Activated CD8-positive, alpha-beta T cell treated with anti-CD3 and anti-CD28 coated beads for 36 hours (primary cell): ENCODE data around the gene TJP2. TPM values are rescaled to one million over a fixed set of nuclear protein-coding genes. Genes with fewer than 3 reads are reported as not detected.

Experiments
- ATAC-seq: fragments of 200-7000 bp; cut with Tn5 transposase; one replicate; pipeline ENCODE4 v1.10.0; 2021; ENCODE audit warnings: mild to moderate bottlenecking, moderate library complexity
- CTCF ChIA-PET: fragments of 350-600 bp; sonication (Branson Sonifier 250); formaldehyde crosslinking; loops from one replicate; lab custom pipeline; 2021; ENCODE audit warnings: antibody characterized with exemption; lab: Charles Lee
- POLR2A ChIA-PET: fragments of 350-600 bp; sonication (Branson Sonifier 250); formaldehyde crosslinking; loops from one replicate; lab custom pipeline; 2021; ENCODE audit warnings: antibody characterized with exemption; lab: Charles Lee
- DNase-seq: peaks from one replicate; pipeline ENCODE4 v3.0.0-alpha.2; 2020
- H3K27ac Mint-ChIP-seq: one replicate; pipeline ENCODE4 v1.8.0; 2021; ENCODE audit warnings: mild to moderate bottlenecking, mixed read lengths
- H3K27me3 Mint-ChIP-seq: one replicate; pipeline ENCODE4 v1.8.0; 2021; ENCODE audit warnings: mixed read lengths
- H3K36me3 Mint-ChIP-seq: one replicate; pipeline ENCODE4 v1.8.0; 2021; ENCODE audit warnings: low read depth, mixed read lengths
- H3K4me1 Mint-ChIP-seq: one replicate; pipeline ENCODE4 v1.8.0; 2021; ENCODE audit warnings: low read depth, mixed read lengths
- H3K4me3 Mint-ChIP-seq: one replicate; pipeline ENCODE4 v1.8.0; 2021; ENCODE audit warnings: mild to moderate bottlenecking, moderate library complexity, mixed read lengths
- H3K9me3 Mint-ChIP-seq: one replicate; pipeline ENCODE4 v1.8.0; 2021; ENCODE audit warnings: mixed read lengths
- intact Hi-C: fragments of 100-400 bp; cut with micrococcal nuclease; formaldehyde crosslinking; loops from one replicate; pipeline ENCODE4 v1.10.0; 2022
- total RNA-seq, 2 experiments: library from RNA; stranded (reverse); gene quantifications; one replicate each; pipeline ENCODE4 v1.2.3, GENCODE V29; 2021
- TF ChIP-seq, protein P1 (sequence below): fragments of 200-600 bp; IDR thresholded peaks from one replicate; pipeline ENCODE4 v1.8.0; 2022; ENCODE audit warnings: antibody characterized with exemption, mild to moderate bottlenecking

TJP2 gene
- total RNA-seq, 2 experiments from 2014 or later: 3.7 to 3.9 TPM

DNA sequence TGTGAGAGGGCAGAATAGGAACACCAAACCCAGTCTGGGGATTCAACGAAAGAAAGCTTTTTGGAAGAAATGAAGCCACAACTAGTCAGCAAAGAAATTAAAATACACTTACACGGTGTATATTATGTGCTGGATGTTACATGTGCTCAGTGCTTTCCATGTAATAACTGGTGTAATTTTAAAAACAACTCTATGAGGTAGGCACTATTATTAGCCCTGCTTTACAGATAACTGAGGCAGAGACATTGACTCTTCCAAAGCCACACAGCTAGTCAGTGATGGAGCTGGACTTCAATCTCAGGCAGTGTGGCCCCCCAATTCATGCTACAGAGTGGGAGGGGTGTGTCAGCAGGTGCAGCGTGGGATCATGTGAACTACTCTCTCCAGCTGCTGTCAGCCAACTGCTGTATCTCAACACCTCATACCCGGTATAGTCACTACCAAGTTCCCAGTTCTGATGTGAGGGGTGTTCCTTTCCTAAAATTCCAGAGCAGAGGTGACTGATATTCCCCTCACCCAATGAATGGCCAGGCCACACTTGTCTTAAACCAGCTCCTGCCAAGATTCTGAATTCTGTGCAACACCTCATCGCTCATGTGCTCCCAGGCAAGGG, 33.8 kb upstream of the TJP2 start:
- no peaks in the 10 kb centered on the region for H3K27me3 Mint-ChIP-seq
- intact Hi-C loops: loop anchor here (2.0 kb wide), 1 partner anchor 19 kb away; no protein-coding TSS in a partner anchor
- no peaks in the 10 kb centered on the region for H3K9me3 Mint-ChIP-seq
- no peak overlapping the region for H3K27ac Mint-ChIP-seq
- H3K4me1 Mint-ChIP-seq: no peaks in the 10 kb centered on the region
- no peaks in the 10 kb centered on the region for H3K36me3 Mint-ChIP-seq
- ChIA-PET CTCF (no interaction called here), POLR2A (no interaction called here)
- TF ChIP-seq, protein P1, sequence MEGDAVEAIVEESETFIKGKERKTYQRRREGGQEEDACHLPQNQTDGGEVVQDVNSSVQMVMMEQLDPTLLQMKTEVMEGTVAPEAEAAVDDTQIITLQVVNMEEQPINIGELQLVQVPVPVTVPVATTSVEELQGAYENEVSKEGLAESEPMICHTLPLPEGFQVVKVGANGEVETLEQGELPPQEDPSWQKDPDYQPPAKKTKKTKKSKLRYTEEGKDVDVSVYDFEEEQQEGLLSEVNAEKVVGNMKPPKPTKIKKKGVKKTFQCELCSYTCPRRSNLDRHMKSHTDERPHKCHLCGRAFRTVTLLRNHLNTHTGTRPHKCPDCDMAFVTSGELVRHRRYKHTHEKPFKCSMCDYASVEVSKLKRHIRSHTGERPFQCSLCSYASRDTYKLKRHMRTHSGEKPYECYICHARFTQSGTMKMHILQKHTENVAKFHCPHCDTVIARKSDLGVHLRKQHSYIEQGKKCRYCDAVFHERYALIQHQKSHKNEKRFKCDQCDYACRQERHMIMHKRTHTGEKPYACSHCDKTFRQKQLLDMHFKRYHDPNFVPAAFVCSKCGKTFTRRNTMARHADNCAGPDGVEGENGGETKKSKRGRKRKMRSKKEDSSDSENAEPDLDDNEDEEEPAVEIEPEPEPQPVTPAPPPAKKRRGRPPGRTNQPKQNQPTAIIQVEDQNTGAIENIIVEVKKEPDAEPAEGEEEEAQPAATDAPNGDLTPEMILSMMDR: no peak
- H3K4me3 Mint-ChIP-seq: no peak overlapping the region
- DNase-seq: no peak
- ATAC-seq: no peak

DNA sequence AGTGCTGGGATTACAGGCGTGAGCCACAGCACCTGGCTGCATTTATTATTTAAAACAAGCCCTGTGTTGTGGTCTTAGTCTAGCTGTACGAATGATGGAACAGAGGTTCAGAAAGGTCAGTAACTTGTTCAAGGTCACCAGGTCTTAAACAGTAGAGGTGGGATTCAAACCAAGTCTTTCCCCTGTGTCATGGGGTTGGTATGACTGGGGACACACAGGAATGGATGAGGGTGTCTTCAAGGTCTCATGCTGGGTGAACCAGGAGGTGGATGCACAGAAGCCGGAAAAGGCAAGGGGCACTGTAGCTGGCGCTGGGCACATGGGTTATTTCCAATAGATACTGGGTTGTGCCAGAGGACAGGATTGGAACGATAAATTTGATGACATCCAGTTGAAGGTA, 32.2 kb upstream of the TJP2 start:
- DNase-seq (no peak), ATAC-seq (no peak)
- intact Hi-C loops: loop anchor here (2.0 kb wide), 1 partner anchor 21 kb away; no protein-coding TSS in a partner anchor
- Mint-ChIP-seq H3K9me3 (no peaks in the 10 kb centered on the region), H3K4me3 (no peak overlapping the region), H3K27me3 (no peaks in the 10 kb centered on the region), H3K4me1 (no peaks in the 10 kb centered on the region), H3K36me3 (no peaks in the 10 kb centered on the region), H3K27ac (no peak overlapping the region)
- POLR2A ChIA-PET: no interaction called here
- CTCF ChIA-PET: interaction anchor here (1.0 kb wide), 1 partner anchor 16 kb away, joined by 3 read pairs; no protein-coding TSS in a partner anchor
- TF ChIP-seq, protein P1: no peak

DNA sequence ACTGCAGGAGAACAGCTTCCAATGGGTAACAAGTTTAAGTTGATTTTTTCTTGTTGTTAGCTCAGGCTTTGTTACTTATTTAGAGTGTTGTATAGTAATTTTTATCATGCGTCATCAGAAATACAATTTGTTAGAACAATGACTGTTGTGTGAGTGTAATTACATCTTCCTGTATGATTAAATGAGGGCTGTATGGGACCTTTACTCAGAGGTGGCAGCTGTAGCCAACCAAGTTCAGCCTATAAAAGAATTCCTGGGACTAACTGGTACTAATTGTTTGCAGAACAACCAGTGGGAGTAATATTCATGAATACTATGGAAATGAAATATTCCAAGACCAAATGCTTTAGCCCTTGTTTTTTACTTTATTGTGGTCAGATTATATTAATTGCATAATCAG, 30.8 kb upstream of the TJP2 start:
- no peaks in the 10 kb centered on the region for H3K27me3 Mint-ChIP-seq
- intact Hi-C loops: no loop called here
- no peak for DNase-seq

DNA sequence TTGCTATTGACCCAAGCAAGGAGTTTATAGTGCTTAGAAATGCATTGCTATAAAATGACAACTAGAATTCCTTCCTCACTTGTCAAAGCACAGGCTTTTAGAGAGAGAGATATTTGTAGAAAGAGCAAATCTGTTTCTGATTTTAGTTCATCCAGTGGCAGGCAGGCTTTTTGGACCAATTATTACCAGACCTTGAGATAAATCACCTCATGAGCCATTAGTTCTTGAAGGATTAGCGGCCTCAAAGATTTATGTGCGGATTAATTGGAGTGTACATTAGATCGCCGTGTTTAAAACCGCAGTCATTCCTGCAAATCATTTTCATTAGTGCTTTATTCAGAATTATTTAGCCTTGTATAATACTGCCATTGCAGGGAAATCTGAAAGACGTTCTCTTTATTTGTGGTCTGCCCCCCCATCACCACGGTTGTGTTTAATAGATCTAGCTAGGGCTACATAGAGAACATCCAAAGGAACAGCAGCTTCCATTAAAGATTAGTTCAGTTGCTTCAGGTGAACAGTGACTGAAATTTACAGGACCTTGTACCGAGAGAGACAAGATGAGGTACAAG, 28.8 kb upstream of the TJP2 start:
- Mint-ChIP-seq H3K9me3 (no peaks in the 10 kb centered on the region), H3K4me1 (no peaks in the 10 kb centered on the region), H3K27ac (no peak overlapping the region), H3K27me3 (no peaks in the 10 kb centered on the region), H3K4me3 (no peak overlapping the region), H3K36me3 (no peaks in the 10 kb centered on the region)
- CTCF ChIA-PET: interaction anchor here (1.3 to 2.3 kb wide), 3 partner anchors 13 to 48 kb away, joined by 3 to 6 read pairs (median 3); no protein-coding TSS in a partner anchor
- intact Hi-C loops: no loop called here
- POLR2A ChIA-PET: no interaction called here
- no peak for ATAC-seq
- TF ChIP-seq, protein P1: no peak
- DNase-seq: no peak

More for the DNA sequence above, 30.8 kb upstream of the TJP2 start:
- Mint-ChIP-seq H3K36me3 (no peaks in the 10 kb centered on the region), H3K4me1 (no peaks in the 10 kb centered on the region), H3K4me3 (no peak overlapping the region), H3K27ac (no peak overlapping the region), H3K9me3 (no peaks in the 10 kb centered on the region)
- TF ChIP-seq, protein P1: no peak
- ATAC-seq: no peak
- POLR2A ChIA-PET: no interaction called here
- CTCF ChIA-PET: interaction anchor here (2.3 kb wide), 1 partner anchor 15 kb away, joined by 6 read pairs; no protein-coding TSS in a partner anchor

DNA sequence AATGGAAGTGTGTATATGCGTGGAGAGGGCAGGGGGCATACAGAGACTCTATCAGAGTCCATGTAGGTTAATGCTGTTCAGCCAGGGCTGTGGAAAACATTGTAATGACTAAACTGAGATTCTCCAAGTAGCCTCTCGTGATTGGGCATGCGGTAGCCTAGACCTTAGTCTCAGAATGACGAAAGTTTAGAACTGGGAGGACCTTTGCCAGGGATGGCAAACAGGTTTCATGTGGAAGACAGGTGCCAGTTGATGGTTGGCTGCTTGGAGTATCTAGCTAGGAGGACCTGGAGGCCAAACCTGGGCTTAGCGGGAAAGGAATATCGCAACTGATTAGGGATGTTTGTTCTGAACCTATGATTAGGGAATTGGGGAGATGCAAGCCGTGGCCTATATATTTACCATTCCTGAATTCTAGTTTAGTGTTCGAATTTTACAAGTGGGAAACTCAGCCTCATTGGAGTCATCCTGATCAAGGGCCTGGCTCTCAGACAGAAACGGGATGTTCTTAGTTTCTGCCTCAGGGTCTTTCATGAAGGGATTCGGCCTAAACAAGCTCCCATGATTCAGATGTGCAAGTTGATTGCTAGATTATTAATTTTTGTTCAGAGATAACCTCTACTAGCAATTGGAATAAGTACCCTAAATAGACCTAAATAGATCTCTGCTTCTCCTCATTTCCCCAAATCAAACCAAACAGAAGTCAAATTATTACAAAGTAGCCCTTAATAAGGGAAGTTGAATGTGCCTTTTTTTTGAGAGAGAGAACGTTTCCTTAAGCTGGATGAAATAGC, 26.8 kb upstream of the TJP2 start:
- ATAC-seq: no peak
- ChIA-PET POLR2A (no interaction called here), CTCF (no interaction called here)
- Mint-ChIP-seq H3K9me3 (no peaks in the 10 kb centered on the region), H3K4me1 (no peaks in the 10 kb centered on the region), H3K4me3 (no peak overlapping the region), H3K27me3 (no peaks in the 10 kb centered on the region), H3K27ac (no peak overlapping the region), H3K36me3 (no peaks in the 10 kb centered on the region)
- DNase-seq: no peak
- intact Hi-C loops: no loop called here
- TF ChIP-seq, protein P1: no peak
